Coronary artery (tissue), 2 donors: ENCODE measurements around the gene STK32B.

Experiments
- DNase-seq: peaks from one replicate; pipeline ENCODE4 v3.0.0-alpha.2; 2017; ENCODE audit warnings: low spot score
- H3K27ac ChIP-seq, 2 donors: fragments of 200-600 bp; sonication (generic); one replicate each; pipeline ENCODE4 v1.5.1; 2016 to 2019
- H3K4me3 ChIP-seq: fragments of 200-600 bp; sonication (generic); 2 replicates; pipeline ENCODE4 v1.5.1; 2016; ENCODE audit warnings: mild to moderate bottlenecking, moderate library complexity
- TF ChIP-seq, protein P1 (sequence below): fragments of 200-600 bp; sonication (generic); IDR thresholded peaks from one replicate; pipeline ENCODE4 v1.5.1; 2019; ENCODE audit warnings: antibody characterized with exemption

The STK32B gene

DNA sequence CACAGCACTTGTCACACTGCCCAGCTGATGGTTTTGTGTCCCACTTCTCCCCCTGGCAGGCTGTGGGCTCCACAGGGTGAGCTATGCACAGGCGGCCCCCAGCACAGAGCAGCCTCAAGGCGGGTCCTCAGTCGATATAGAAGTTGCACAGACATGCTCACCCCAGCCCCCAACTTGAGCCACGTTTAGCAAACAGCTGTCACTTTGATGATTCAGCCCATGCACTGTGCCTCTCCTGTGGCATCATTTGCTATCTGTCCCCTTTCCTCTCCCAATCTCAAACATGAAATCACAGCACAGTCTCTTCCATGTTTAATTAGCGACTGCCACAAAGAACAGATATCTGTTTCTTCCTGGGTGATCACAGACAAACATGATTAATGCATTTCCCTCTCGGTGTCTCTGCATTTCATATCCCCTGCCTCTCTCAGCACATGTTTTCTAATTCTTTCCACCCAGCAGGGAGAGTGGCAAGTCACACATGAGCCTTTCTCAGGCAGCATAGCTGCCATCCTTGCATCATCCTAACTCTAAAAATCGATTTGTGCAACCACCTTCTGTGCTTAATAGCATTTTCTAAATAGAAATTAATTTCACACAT, 452.2 kb downstream of the STK32B start:
- Histone ChIP-seq H3K4me3 (no peak overlapping the region), H3K27ac (no peak overlapping the region)
- no peak for DNase-seq
- TF ChIP-seq, protein P1, sequence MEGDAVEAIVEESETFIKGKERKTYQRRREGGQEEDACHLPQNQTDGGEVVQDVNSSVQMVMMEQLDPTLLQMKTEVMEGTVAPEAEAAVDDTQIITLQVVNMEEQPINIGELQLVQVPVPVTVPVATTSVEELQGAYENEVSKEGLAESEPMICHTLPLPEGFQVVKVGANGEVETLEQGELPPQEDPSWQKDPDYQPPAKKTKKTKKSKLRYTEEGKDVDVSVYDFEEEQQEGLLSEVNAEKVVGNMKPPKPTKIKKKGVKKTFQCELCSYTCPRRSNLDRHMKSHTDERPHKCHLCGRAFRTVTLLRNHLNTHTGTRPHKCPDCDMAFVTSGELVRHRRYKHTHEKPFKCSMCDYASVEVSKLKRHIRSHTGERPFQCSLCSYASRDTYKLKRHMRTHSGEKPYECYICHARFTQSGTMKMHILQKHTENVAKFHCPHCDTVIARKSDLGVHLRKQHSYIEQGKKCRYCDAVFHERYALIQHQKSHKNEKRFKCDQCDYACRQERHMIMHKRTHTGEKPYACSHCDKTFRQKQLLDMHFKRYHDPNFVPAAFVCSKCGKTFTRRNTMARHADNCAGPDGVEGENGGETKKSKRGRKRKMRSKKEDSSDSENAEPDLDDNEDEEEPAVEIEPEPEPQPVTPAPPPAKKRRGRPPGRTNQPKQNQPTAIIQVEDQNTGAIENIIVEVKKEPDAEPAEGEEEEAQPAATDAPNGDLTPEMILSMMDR: no peak

DNA sequence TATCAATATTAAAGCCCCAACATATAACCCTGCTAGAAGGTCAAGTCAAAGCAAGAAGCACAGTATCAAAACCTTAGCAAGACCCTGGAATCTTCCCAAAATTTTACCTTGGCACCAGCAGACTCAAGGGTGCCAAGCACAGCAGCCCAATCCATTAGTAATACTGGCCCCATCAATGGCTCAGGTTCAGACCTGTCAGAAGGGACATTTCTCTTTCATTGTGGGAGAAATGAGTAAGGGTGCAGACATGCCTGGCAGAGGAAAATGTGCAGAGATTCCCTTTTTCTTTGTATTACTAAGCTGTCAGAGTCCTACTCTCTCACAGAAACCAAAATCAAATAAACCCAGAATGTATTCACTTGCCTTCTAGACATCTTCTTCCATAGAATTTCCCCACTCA, 453.2 kb downstream of the STK32B start:
- Histone ChIP-seq H3K4me3 (no peak overlapping the region), H3K27ac (no peak overlapping the region)
- TF ChIP-seq, protein P1: no peak
- no peak for DNase-seq

DNA sequence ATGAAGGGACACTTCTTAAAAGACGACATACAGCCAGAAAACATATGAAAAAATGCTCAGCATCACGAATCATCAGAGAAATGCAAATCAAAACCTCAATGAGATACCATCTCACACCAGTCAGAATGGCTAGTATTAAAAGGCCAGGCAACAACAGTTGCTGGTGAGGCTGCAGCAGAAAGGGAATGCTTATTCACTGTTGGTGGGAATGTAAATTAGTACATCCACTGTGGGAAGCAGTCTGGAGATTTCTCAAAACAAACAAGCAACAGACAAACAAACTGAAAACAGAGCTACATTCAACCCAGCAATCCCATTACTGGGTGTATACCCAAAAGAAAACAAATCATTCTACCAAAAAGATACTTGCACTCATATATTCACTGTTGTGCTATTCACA, 459.2 kb downstream of the STK32B start:
- no peak for DNase-seq
- H3K4me3 ChIP-seq: no peak overlapping the region
- TF ChIP-seq, protein P1: no peak
- H3K27ac ChIP-seq: no peak overlapping the region

DNA sequence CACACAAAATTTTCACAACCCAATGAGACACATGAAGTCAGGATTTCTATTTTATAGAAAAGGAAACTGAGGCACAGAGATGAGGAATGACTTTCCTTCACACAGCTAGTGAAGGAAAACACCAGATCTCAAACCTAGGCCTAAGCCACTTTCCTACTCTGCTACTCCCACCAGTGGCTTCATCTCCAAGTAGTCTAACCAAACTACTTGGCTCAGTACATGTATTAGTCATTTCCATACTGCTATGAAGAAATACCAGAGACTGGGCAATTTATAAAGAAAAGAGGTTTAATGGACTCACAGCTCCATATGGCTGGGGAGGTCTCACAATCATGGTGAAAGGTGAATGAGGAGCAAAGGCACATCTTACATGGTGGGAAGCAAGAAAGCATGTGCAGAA, 460.5 kb downstream of the STK32B start:
- Histone ChIP-seq H3K27ac (no peak overlapping the region), H3K4me3 (no peak overlapping the region)
- DNase-seq: no peak
- TF ChIP-seq, protein P1: no peak

DNA sequence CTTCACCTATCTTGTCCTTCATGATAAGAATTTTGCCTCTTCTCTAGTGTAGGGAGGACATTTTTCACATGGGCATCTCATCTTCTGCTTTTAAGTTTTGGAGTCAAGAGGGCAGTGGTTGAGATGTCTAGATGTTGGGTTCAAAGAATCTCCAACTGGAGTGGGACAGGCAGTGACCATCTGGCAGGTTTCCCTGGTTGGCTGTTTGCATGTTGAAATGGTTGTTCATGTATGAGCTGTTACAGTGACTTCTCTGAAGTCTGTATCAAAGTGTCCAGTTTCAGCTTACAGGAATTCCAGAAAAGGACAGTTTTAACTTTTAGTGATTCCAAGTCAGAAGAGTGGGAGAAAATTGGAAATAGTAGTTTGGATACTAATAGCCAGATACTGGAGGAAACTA, 464.4 kb downstream of the STK32B start:
- no peak overlapping the region for H3K27ac ChIP-seq
- TF ChIP-seq, protein P1: no peak
- H3K4me3 ChIP-seq: no peak overlapping the region
- DNase-seq: no peak

DNA sequence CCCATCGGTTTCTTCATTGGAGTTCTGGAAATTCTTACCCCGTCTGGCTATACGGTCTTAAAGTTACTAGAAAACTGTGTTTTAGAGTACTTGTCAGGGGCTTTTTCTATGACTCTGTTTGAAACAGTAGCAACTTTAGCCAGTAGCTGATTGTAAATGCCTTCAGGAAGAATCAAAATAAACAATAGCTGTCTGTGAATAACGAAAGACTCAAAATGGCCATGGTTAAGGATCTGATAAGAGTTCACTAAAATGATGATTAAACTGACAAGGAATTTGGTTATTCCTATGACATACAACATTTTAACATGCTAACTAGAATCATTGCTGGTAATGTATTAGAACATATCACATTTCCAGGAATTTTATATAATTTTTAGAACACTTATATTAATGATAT, 466.1 kb downstream of the STK32B start:
- Histone ChIP-seq H3K4me3 (no peak overlapping the region), H3K27ac (no peak overlapping the region)
- DNase-seq: no peak
- TF ChIP-seq, protein P1: no peak

DNA sequence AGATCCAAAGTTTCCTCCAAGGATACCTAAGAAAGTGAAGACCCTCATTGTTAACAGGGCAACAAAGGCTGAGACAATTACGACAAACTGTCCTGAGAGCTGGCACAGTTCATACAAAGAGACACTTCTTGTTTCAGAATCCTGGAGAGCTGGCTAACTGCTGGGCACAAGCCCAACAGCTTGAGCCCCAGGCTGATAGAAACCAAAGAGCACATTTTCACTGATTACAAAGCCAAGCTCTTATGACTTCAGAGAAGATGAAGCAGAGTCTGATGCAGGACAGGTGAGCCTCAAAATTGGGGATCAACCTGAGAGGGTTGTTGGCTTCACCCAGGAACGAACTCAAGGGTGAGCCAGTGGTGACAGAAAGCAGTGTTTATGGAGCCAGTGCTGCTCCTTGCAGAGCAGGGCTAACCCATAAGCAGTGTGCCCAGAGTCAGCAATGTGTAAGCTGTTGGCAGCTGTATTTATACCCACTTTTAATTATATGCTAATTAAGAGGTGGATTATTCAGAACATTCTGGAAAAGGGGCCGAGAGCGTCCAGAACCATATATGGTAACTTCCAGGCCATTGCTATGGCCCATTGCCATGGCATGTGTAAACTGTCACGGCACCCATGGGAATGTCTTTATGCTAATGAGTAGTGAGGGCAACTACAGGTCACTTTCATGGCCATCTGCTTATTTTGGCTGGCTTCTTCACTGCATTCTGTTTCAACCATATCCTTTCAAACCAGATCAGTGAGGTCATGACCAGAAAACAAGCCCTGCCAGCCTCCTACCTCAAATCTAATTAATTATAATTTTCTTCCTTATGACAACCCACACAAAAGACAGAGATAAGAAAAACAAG, 473.4 kb downstream of the STK32B start:
- no peak overlapping the region for H3K27ac ChIP-seq
- TF ChIP-seq, protein P1: no peak
- DNase-seq: no peak
- no peak overlapping the region for H3K4me3 ChIP-seq
